ENCODE results near the gene HNRNPC. TPM values are rescaled to one million over a fixed set of nuclear protein-coding genes. Genes with fewer than 3 reads are reported as not detected.

Gene HNRNPC
- total RNA-seq, 4 donors from 2014 or later = 380 to 454 (median 419) TPM

DNA sequence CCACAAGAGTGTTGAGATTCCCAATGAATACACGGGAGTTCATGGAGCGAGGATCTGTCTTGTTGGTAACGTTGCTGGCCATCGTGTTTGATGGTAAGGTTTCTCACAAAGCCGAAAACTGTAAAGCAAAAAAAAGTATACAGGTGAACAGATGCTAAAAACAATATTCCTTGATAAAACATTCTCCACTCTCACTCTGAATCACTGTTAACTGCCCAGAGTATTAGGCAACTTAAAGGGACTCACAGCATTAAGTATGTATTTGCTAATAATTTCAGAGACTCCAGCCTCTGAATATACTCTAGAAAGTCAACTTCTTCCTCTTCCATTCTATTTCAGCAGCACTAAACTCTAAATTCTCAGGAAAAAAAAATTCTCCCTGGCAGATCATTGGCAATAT, 35.1 kb downstream of the HNRNPC start:
- DNase-seq = no peak
- WGBS, 2 donors = 93 to 94% methylated on average over 5 of the region's 5 CpGs
- H3K9me3 ChIP-seq = no peaks in the 10 kb centered on the region
- H3K27ac ChIP-seq = no peak overlapping the region
- intact Hi-C loops (cut with DNase I) = no loop called here
- H3K27me3 ChIP-seq = no peaks in the 10 kb centered on the region
- peaks cover 4 to 10% of the 10 kb centered on the region in 2 donors for H3K4me1 ChIP-seq
- no peak overlapping the region for H3K4me3 ChIP-seq (replicated peaks in 1 of 3)
- H3K36me3 ChIP-seq = peaks cover 30% of the 10 kb centered on the region in 2 donors
- TF ChIP-seq POLR2A (IDR thresholded peaks at IDR 0.05) = no peak
- TF ChIP-seq, protein P1, sequence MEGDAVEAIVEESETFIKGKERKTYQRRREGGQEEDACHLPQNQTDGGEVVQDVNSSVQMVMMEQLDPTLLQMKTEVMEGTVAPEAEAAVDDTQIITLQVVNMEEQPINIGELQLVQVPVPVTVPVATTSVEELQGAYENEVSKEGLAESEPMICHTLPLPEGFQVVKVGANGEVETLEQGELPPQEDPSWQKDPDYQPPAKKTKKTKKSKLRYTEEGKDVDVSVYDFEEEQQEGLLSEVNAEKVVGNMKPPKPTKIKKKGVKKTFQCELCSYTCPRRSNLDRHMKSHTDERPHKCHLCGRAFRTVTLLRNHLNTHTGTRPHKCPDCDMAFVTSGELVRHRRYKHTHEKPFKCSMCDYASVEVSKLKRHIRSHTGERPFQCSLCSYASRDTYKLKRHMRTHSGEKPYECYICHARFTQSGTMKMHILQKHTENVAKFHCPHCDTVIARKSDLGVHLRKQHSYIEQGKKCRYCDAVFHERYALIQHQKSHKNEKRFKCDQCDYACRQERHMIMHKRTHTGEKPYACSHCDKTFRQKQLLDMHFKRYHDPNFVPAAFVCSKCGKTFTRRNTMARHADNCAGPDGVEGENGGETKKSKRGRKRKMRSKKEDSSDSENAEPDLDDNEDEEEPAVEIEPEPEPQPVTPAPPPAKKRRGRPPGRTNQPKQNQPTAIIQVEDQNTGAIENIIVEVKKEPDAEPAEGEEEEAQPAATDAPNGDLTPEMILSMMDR (IDR thresholded peaks at IDR 0.05) = no peak

DNA sequence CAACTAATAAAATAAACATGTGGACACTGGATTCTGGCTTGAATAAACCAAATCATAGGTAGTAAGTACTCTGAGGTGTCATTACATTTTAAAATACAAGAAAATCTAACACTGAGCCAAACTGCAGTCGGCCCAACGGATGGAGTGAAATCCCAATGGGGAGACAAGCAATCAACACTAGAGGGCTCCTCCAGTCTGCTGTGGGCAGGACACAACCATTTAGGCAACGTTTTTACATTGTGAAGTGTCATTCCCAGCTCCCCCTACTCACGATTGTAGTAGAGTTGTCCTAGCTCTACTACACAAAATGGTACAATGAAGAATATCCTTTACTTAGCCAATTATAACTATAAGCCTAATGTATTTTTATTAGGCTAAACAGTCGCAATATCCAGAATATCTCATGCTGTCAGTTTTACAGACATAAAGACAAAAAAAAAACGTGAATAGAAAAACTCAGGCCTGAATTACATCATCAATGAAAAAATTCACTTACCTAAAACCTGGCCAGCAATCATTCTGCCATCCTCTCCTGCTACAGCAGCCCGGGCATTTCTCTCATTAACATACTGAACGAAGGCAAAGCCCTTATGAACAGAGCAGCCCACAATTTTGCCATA, 35.7 kb downstream of the HNRNPC start:
- H3K27ac ChIP-seq = no peak overlapping the region
- H3K27me3 ChIP-seq = no peaks in the 10 kb centered on the region
- H3K4me3 ChIP-seq (replicated peaks in 1 of 3) = no peak overlapping the region
- H3K9me3 ChIP-seq = no peaks in the 10 kb centered on the region
- 60 to 67% methylated on average over 8 of the region's 8 CpGs for WGBS, 2 donors
- H3K36me3 ChIP-seq = peaks cover 35 to 36% of the 10 kb centered on the region in 2 donors
- intact Hi-C loops (cut with DNase I) = no loop called here
- TF ChIP-seq, protein P1 (IDR thresholded peaks at IDR 0.05) = peak in 1 of 6 experiments; percentile 22
- no peak for TF ChIP-seq POLR2A (IDR thresholded peaks at IDR 0.05)
- DNase-seq = no peak
- H3K4me1 ChIP-seq = peaks cover 4 to 10% of the 10 kb centered on the region in 2 donors

DNA sequence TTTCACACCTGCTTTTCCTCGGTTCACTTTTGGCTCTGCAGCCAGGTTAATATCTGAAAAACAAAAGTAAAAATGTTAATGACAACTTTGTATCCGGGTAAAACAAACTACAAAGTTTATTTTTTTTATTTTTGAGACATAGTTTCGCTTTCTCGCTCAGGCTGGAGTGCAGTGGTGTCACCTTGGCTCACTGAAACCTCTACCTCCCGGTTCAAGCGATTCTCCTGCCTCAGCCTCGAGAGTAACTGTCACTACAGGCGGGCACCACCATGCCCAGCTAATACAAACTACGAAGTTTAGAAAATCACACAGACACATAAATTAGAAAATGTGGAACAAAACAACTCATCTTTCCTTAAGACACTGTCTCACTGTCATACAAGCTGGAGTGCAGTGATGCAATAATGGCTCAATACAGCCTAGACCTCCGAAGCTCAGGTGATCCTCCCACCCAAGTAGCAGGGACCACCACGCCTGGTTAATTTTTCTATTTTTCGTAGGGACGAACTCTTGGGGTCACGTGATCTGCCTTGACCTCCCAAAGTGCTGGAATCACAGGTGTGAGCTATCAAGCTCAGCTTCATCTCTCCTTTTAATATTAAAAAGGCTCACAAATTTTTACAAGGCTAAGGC, 38.1 kb downstream of the HNRNPC start:
- intact Hi-C loops (cut with DNase I) = no loop called here
- H3K4me1 ChIP-seq = peaks cover 0 to 4% of the 10 kb centered on the region in 2 donors

DNA sequence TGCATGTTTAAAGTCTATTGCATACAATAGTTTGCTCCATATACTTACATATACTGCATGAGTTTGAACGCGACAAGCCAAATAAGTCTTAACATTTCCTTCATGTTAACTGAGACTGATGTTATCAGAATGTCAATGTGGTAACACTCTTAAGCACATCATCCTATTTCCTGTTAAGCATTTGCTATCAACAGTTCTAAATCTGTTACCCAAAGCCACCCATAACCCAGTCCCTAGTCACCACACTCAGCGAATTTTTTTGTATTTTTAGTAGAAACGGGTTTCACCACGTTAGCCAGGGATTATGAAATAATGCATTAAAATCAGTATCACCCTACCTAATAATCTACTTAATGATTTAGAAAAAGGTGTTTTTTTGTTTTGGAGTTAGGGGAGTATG, 39.4 kb downstream of the HNRNPC start:
- no peak for DNase-seq
- Histone ChIP-seq H3K9me3 (no peaks in the 10 kb centered on the region), H3K4me1 (no peaks in the 10 kb centered on the region), H3K27me3 (no peaks in the 10 kb centered on the region), H3K27ac (no peak overlapping the region), H3K36me3 (peaks cover 59 to 64% of the 10 kb centered on the region in 2 donors), H3K4me3 (replicated peaks in 1 of 3) (no peak overlapping the region)
- intact Hi-C loops (cut with DNase I) = no loop called here
- WGBS, 2 donors = 76 to 84% methylated on average over 5 of the region's 5 CpGs
- no peak for TF ChIP-seq POLR2A (IDR thresholded peaks at IDR 0.05)
- TF ChIP-seq, protein P1 (IDR thresholded peaks at IDR 0.05) = no peak

More for the DNA sequence above, 38.1 kb downstream of the HNRNPC start:
- Histone ChIP-seq H3K27me3 (no peaks in the 10 kb centered on the region), H3K27ac (no peak overlapping the region), H3K36me3 (peaks cover 51 to 55% of the 10 kb centered on the region in 2 donors), H3K4me3 (replicated peaks in 1 of 3) (no peak overlapping the region), H3K9me3 (no peaks in the 10 kb centered on the region)
- 88 to 89% methylated on average over 14 of the region's 14 CpGs for WGBS, 2 donors
- DNase-seq = no peak
- TF ChIP-seq POLR2A (IDR thresholded peaks at IDR 0.05) = no peak
- TF ChIP-seq, protein P1 (IDR thresholded peaks at IDR 0.05) = no peak

DNA sequence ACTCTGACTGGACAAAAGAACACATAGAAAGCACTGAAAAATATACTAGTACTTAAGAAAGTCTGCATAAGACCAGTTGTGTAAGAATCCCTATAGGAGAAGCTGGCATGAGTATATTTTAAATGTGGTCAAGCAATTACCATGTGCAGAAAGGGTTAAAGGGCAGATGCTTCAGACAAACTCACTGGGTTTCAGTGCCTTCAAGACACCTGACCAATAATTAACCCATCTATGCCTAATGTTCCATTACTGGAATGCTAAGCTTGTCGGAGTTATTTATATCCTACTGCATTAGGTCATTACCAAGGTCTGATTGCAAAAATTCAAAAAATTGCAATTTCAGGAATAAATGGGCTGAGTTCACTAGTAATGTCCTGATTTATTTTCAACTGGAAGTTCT, 41.3 kb downstream of the HNRNPC start:
- Histone ChIP-seq H3K36me3 (peaks cover 58 to 61% of the 10 kb centered on the region in 2 donors), H3K27me3 (no peaks in the 10 kb centered on the region), H3K4me1 (no peaks in the 10 kb centered on the region), H3K9me3 (no peaks in the 10 kb centered on the region), H3K4me3 (replicated peaks in 1 of 3) (no peak overlapping the region), H3K27ac (no peak overlapping the region)
- WGBS, 2 donors = 96 to 100% methylated on average over 1 of the region's 1 CpG
- intact Hi-C loops (cut with DNase I) = no loop called here
- TF ChIP-seq, protein P1 (IDR thresholded peaks at IDR 0.05) = no peak
- DNase-seq = no peak

All from thyroid gland (tissue), 4 donors.